ENCODE data around the gene RNASE13. TPM values are rescaled to one million over a fixed set of nuclear protein-coding genes. Genes with fewer than 3 reads are reported as not detected.

Gene RNASE13
- total RNA-seq, 1 experiment from 2014 or later = not detected

DNA sequence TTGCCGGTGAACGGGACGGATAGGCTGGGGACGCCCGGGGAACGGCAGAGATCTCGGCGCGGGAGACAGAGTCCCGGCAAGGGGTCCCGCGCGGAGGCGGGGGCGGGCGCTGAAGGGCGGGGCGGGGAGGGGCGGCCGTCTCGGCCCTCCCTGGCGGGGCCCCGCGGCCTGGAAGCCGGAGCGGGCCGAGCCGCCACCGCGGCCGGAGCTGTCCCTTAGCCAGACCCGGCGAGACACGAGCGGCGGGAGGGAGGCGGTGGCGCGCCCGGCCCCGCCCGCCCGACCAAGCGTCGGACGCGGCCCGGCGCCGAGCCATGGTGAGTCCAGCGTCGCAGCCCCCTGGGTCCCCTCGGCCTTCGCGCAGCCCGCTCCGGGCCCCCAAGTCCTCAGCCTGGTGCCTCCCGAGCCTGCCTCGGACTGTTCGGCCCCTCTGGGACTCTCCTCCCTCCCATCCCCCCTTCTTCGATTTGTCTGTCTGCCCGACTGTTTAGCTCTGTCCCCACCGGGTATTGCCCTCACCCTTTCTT is 35.5 kb upstream of the RNASE13 start, which contains the start of gene ARHGEF40:
TSS of gene ARHGEF40 (plus strand) at position 222 of the 527 bp plus-strand sequence. CDS start at position 315, 93 bp downstream.
- Histone ChIP-seq H3K4me3 (peak within 1 kb of the TSS; percentile 60), H3K27me3 (no peaks in the 10 kb centered on the region), H3K36me3 (no peaks in the 10 kb centered on the region), H3K9me3 (no peaks in the 10 kb centered on the region)
- peak; percentile 43 for DNase-seq

DNA sequence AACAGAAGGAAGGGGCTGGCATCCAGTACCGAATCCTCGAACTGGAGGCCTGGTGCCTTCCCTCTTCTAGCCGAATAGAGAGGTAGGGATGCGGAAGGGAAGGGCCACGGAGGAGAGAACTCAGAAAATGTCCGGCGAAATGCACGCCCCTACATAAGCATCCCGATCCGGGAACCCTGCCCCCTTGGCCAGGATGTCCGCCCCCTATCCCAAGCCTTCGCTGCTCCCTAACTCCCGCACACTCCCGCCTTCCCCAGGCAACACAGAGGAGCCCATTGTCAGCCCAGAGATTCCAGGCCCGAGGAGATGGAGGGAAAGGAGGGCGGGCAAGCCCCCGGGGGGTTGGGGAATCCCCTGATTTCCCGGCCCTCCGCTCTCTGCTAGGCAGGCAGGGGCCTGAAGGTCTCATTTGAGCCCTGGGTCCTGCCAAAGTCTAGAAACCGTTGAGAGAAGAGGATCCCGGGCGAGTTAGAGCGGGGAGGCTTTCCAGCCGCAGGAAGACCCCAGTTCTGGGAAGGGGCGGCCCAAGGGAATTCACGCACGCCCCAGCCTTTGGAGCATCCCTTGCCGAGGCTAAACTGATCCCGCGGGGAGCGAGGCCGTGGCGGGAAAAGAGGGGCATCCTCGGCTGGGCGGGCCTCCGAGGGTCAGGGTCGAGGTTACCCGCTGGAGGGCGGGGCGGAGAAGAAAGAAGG is 34.9 kb upstream of the RNASE13 start:
- Histone ChIP-seq H3K4me3 (peak overlapping the region; percentile 42), H3K27me3 (no peaks in the 10 kb centered on the region), H3K36me3 (no peaks in the 10 kb centered on the region), H3K9me3 (no peaks in the 10 kb centered on the region)
- DNase-seq = no peak

DNA sequence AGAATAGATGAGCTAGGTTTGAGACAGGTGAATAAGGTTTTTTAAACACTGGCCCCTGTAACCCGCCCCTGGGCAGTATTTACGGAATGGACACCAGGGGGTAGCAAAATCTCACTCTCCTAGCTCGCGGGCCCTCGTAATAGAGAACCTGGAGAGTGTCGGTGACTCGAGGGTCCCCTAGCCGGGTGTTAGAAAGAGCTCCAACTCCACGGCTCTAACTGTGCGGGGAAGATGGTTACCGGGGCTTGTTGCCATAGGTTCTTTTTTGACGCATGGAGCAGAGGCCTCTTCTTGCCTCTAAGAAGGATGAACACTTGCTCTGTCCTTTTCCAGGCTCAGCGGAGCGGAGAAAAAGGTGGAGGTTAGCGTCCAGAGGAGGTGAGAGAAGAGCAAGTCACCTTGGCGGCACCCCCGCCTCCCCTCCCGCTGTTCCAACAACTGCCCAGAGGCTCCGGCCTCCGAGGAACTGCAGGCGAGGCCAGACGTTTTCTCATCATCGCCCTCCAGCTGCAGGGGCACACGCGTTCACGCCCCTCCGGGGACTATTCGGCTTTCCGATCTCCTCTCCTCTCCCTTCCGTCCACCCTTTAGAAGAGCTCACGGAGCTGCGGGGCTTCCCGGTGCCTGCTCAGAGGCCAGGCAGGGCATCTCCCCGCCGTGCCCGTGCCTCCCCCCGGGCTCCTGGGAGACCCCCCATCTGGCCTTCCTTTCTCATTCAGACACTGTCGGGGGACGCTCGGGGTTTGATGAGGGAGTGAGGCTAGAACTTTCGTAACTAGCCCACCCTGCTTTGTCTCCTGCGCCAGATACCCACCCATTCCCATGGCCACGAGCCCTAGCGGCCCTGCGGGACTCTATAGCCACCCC is 34.1 kb upstream of the RNASE13 start:
- no peaks in the 10 kb centered on the region for H3K9me3 ChIP-seq
- no peak for DNase-seq
- H3K4me3 ChIP-seq = no peak overlapping the region
- no peaks in the 10 kb centered on the region for H3K36me3 ChIP-seq
- H3K27me3 ChIP-seq = no peaks in the 10 kb centered on the region

DNA sequence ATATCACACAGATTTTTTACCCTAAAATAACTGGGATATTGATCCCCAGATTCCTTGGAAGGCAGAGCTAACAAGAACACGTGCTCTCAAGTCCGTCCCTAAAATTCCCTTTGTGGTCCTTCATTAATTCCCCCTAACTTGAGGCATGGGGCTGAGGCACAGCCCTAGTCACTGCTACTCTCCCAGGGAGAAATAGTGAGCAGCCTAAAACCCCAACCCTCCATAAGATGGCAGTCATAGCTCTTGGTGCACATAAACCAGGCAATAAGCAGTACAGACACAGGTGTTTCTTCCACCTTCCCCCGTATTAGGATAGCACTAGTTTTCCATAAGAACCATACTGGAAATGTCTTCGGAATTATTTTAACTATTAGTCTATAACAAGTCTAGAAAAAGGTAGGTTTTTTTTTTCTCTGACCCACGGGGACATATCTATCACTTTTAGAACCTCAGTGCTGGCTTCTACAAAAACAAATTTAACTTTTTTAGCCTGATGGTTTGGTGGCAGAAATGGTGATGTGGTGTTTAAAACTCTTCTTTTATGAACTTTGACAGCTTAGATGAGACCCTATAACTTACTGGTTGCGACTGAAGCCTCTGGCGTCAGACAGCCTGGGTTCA is 32.4 kb upstream of the RNASE13 start:
- Histone ChIP-seq H3K9me3 (no peaks in the 10 kb centered on the region), H3K27me3 (no peaks in the 10 kb centered on the region), H3K36me3 (no peaks in the 10 kb centered on the region), H3K4me3 (no peak overlapping the region)
- no peak for DNase-seq

DNA sequence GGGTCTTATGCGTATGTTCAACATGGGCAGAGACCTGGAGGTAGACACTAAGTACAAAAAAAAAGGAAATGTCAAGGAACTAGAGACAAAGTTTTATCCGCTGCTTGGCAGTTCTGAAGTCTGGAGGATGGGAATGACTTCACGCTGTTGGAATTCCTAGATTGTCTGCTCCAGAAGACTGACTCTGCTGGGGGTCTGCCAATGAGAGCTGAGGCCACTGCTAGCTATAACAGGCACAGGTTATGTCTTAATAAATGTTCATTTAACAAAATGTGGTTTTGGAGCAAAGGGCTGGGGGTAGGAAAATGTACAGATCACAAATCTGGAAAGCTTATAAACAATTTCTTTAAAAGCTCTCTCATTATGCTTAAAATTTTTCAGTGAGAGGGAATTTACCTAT is 28.9 kb upstream of the RNASE13 start:
- Histone ChIP-seq H3K4me3 (no peak overlapping the region), H3K9me3 (no peaks in the 10 kb centered on the region), H3K27me3 (no peaks in the 10 kb centered on the region), H3K36me3 (no peaks in the 10 kb centered on the region)
- DNase-seq = peak; percentile 39

DNA sequence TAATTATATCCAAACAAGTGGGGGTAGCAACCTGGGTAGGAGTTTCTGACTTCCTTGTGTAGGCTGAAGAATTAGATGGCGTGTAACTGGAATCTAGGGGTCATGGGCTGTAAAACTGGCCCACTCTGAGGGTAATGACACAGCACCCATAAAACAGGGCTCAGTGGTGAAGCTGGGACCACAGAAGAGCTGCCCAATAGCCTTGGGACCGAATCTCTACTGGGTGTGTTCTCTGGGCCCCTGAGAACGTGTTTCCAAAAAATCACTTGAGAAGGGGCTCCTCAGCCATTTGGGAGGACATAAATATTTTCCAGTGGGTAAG is 26.7 kb upstream of the RNASE13 start:
- no peak overlapping the region for H3K4me3 ChIP-seq
- H3K27me3 ChIP-seq = no peaks in the 10 kb centered on the region
- no peaks in the 10 kb centered on the region for H3K36me3 ChIP-seq
- no peaks in the 10 kb centered on the region for H3K9me3 ChIP-seq
- no peak for DNase-seq

DNA sequence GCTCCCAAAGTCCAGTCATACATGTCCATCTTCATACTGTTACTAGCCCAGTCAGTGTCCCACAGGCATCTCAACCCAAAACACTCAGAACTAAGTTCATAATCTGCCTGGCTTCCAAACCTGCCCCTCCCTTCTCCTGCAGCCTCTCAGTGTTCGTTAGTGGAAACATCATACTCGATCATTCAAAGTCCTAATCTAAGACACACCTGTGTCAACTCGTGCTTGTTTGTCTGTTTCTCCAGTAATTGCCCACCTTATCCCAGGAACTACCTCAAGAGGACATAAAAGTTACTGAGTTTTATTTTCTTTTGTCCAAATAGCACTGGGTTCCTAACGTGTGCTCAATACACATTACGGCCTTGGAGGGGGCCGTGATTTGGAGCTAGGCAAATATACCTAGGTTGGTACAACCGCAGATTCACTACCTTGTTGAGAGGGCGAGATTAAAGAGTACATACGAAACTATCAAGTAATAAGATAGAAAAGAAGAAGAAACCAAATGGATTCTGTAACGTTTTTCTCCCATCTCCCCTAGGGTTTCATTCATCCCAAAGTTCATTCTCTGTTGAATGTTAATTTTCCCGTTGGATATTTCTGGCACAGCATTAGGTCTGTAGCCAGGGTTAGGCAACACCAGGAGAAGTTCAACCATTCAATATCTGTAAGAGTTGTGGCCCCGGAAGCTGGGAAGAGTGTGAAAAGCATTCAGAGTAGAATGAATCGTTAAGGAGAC is 26.2 kb upstream of the RNASE13 start:
- no peak overlapping the region for H3K4me3 ChIP-seq
- H3K9me3 ChIP-seq = no peaks in the 10 kb centered on the region
- no peaks in the 10 kb centered on the region for H3K27me3 ChIP-seq
- DNase-seq = no peak
- no peaks in the 10 kb centered on the region for H3K36me3 ChIP-seq

DNA sequence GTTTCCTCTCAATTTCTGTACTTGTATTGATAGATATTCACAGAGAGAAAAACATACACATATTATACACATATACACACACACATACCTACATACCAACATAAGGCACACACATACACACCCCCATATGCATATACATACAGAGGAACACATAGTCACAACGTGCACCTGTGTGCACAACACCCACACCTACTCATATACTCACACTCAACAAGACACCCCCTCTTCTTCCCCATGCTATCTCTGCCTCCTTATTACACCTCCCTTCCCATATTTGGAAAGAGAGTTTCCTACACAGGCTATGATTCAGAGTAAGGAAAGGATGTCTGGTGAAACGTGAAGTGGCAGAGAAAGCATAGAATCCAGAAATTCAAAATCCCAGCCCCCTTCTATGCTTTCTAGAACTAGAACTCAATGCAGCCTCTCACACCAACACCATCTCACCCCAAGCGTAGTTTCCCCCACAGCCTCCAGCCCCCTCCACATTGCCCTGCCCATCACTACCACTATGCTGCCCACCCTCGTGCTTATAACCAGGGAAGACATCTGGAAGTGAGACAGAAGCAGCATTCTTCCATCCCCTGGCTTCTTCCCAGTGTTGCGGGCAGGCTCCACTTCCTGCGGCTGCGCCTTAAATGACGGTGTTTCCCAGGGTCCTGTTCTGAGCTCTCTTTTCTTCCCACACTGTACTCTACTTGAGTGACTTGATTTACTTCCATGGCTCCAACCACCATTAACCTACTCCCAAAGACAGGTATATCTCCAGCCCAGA is 25.4 kb upstream of the RNASE13 start:
- Histone ChIP-seq H3K9me3 (no peaks in the 10 kb centered on the region), H3K27me3 (no peaks in the 10 kb centered on the region), H3K36me3 (no peaks in the 10 kb centered on the region), H3K4me3 (no peak overlapping the region)
- DNase-seq = no peak

DNA sequence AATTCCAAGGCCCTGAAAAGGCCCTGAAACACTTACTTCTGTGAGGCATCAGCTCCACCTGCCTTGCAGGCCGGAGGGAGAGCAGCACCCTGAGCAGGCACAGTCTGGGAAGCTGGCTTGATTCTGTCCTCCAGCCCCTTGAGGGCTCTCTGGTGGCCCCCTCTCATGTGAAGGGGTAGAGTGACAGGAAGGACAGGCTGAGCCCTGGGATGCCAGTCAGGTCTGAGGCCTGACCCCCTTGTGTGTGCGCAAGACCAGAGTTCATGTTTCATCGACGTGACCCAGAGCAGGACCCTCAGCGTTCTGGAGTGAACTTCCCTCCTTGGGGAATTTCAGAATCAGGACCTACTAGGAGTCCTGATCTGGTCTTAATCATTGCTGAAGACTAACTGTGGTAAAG is 24.3 kb upstream of the RNASE13 start:
- H3K9me3 ChIP-seq = no peaks in the 10 kb centered on the region
- no peak overlapping the region for H3K4me3 ChIP-seq
- no peak for DNase-seq
- H3K36me3 ChIP-seq = no peaks in the 10 kb centered on the region
- no peaks in the 10 kb centered on the region for H3K27me3 ChIP-seq

DNA sequence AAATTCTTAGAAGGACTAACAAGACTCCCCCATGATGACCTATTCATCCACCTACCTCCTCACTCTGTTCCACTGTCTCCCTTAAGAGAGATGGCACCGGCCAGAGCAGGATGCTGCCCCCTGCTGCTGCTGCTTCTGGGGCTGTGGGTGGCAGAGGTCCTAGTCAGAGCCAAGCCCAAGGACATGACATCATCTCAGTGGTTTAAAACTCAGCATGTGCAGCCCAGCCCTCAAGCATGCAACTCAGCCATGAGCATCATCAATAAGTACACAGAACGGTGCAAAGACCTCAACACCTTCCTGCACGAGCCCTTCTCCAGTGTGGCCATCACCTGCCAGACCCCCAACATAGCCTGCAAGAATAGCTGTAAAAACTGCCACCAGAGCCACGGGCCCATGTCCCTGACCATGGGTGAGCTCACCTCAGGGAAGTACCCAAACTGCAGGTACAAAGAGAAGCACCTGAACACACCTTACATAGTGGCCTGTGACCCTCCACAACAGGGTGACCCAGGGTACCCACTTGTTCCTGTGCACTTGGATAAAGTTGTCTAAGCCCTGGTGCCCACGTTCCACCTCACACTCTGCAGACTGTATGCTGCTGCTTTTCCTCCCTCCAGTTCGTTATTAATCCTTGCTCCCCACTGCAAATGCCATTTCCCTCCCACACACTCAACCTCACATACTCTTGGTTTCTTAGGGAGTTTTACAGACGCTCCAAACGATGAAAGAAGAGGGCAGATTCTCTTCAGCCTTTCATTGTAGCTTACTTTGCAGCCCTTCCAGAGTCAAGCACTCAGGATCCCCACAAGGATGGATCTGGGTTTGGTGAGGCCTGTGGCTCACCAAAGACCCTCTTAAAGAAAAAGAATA is 23.4 kb upstream of the RNASE13 start, which contains the start of gene RNASE8:
TSS of gene RNASE8 (plus strand) at position 20 of the 873 bp plus-strand sequence. CDS start at position 91, 71 bp downstream.
- H3K9me3 ChIP-seq = no peaks in the 10 kb centered on the region
- H3K36me3 ChIP-seq = no peaks in the 10 kb centered on the region
- H3K4me3 ChIP-seq = no peak within 1 kb of the TSS
- H3K27me3 ChIP-seq = no peaks in the 10 kb centered on the region
- peak; percentile 36 for DNase-seq

DNA sequence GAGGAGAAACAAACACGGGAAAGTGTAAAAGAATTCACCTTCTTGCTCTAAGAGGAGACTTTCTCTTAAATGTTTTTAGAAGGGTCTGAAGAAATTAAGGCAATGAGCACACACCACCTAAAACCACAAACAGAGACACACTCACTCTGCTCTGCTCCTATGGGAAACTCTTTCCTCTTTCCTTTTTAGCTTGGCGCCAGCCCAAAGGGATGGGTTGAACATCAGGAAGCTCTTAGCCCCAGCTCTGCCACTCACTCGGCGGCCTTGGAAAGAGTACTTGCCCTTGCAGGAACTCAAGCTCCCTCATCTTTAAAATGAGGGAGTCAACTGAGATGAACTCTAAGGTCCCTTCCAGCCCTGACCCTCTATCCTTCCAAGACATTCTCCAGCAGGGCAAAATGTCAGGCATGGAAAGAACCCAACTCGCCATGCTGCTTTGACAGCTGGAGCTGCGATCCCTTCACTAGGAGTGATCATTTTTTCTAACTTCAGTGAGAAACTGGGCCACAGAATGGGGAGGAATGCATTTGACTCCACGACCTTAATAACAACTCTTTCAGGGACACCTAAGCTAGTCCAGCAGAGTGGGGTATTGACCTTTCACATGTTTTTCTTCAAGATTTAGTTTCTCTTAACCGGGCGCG is 22.0 kb upstream of the RNASE13 start:
- DNase-seq = peak; percentile 11
- H3K27me3 ChIP-seq = no peaks in the 10 kb centered on the region
- H3K9me3 ChIP-seq = no peaks in the 10 kb centered on the region
- H3K36me3 ChIP-seq = no peaks in the 10 kb centered on the region
- H3K4me3 ChIP-seq = no peak overlapping the region

DNA sequence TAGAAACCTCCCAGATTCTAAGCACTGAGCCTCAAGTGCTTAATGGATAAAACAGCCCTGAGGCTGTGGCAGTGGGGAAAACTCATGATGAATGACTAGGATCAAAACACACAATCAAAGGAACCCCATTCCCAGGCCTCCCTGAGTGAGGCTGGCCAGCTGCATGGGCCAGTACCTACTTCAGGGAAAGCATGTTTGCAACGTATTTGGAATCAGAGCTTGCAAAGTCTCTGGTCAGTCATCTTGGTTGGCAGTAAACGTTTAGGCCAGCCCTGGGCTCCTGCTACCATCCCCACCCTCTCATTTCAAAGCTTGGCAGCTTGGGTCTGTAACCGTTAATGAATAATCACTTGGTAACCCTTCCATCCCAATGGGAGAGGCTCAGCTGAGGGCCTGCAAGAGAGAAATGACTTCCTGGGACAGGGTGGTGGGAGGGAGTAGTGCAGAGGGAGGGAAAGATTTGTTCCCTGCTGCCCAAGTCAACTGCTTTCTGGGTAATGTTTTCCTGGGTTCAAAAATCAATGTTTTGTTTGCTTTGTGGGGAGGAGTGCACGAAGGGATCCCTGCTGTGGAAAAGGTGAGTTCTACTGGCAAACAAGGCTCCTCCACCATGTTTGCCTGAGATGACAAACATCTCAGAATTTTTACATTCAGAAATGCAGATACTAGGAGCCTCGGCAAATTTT is 21.0 kb upstream of the RNASE13 start:
- Histone ChIP-seq H3K9me3 (no peaks in the 10 kb centered on the region), H3K27me3 (no peaks in the 10 kb centered on the region), H3K4me3 (no peak overlapping the region), H3K36me3 (no peaks in the 10 kb centered on the region)
- DNase-seq = peak; percentile 16

DNA sequence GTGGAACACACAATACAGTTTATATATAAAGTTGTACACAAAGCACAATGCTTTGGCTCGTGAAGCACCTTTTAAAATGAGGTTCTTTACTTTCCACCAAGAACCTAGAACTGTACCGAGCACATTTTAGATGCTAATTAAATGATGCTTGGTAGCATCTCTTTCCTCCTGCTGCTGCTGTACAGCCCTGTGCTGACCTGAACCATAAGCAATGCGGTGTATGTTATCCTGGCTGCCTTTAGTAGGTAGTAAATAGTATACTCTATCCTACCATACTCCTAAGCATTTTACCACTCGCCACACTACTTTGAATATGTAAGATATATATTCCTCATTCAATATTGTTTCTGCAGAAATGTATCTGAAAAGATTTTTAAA is 20.1 kb upstream of the RNASE13 start:
- DNase-seq = no peak
- Histone ChIP-seq H3K36me3 (no peaks in the 10 kb centered on the region), H3K27me3 (no peaks in the 10 kb centered on the region), H3K4me3 (no peak overlapping the region), H3K9me3 (no peaks in the 10 kb centered on the region)

DNA sequence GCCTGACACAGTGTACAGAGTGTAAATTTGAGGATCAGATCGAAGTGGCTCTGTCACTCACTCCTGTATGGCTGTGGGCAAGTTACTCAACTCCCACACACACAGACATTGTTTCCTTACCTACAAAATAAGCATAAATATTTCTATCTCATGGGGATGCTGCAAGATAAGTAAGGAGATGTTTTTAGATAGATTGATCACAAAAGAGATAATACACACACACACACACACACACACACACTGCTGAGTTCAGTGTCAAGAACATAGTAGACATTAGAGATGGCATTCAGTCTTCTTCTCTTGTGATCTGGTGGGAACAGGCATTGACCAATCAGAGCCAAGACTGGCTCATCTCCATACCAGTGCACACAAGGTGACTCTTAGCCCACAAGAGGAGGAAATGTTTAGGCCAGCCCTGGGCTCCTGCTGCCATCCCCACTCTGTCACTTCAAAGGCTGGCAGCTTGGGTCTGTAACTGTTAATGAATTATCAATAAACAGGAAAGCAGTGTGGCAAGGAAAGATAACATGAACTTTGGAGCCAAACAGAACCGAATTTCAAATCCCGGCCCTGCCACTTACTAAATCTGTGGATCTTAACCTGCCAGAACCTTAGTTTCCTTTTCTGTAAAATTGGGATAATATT is 19.6 kb upstream of the RNASE13 start:
- no peak for DNase-seq
- Histone ChIP-seq H3K36me3 (no peaks in the 10 kb centered on the region), H3K27me3 (no peaks in the 10 kb centered on the region), H3K4me3 (no peak overlapping the region), H3K9me3 (no peaks in the 10 kb centered on the region)

Measured in MG63 (cell line).